CD4-positive, alpha-beta T cell treated with Interferon gamma for 1 hour (primary cell): ENCODE results near the gene ANKRD30A.
"Not testable (repeated sequence)": the region's sequence is repeated elsewhere in the genome, so short reads cannot be mapped to it uniquely, and the experiment has no call there.

Source experiments
- DNase-seq: peaks from one replicate; pipeline ENCODE4 v3.0.0-alpha.2; 2020

The ANKRD30A gene, protein sequence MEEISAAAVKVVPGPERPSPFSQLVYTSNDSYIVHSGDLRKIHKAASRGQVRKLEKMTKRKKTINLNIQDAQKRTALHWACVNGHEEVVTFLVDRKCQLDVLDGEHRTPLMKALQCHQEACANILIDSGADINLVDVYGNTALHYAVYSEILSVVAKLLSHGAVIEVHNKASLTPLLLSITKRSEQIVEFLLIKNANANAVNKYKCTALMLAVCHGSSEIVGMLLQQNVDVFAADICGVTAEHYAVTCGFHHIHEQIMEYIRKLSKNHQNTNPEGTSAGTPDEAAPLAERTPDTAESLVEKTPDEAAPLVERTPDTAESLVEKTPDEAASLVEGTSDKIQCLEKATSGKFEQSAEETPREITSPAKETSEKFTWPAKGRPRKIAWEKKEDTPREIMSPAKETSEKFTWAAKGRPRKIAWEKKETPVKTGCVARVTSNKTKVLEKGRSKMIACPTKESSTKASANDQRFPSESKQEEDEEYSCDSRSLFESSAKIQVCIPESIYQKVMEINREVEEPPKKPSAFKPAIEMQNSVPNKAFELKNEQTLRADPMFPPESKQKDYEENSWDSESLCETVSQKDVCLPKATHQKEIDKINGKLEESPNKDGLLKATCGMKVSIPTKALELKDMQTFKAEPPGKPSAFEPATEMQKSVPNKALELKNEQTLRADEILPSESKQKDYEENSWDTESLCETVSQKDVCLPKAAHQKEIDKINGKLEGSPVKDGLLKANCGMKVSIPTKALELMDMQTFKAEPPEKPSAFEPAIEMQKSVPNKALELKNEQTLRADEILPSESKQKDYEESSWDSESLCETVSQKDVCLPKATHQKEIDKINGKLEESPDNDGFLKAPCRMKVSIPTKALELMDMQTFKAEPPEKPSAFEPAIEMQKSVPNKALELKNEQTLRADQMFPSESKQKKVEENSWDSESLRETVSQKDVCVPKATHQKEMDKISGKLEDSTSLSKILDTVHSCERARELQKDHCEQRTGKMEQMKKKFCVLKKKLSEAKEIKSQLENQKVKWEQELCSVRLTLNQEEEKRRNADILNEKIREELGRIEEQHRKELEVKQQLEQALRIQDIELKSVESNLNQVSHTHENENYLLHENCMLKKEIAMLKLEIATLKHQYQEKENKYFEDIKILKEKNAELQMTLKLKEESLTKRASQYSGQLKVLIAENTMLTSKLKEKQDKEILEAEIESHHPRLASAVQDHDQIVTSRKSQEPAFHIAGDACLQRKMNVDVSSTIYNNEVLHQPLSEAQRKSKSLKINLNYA (N-terminal part only)

DNA sequence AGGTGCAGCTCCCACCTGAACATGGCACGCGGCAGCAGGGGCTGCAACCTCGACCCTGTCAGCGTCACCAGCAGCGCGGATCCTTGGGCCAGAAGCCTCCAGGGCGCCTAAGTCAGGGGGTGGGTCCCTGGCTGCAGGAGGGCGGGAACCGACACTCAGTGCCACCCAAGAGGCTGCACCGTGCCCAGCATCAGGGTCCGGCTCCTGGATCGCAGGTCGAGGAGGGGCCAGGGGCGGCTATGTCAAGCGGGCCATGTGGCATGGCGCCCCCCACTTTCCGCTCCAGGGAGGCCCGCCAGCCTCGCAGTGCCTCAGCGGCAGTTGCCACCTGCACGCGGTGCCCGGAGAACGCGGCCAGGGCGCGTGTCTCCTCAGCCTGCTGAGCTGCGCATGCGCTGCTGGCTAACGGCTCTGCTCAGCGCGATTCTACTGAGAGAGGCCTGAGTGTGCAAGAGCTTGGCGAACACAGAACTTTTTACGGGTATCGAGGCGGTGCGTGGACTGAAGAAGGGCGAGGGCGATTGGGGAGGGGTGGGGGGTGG, at the start of gene ANKRD30A:
TSS of gene ANKRD30A (plus strand) at position 408 of the 542 bp plus-strand sequence. CDS start 190 bp downstream, outside the sequence.
- no peak for DNase-seq

DNA sequence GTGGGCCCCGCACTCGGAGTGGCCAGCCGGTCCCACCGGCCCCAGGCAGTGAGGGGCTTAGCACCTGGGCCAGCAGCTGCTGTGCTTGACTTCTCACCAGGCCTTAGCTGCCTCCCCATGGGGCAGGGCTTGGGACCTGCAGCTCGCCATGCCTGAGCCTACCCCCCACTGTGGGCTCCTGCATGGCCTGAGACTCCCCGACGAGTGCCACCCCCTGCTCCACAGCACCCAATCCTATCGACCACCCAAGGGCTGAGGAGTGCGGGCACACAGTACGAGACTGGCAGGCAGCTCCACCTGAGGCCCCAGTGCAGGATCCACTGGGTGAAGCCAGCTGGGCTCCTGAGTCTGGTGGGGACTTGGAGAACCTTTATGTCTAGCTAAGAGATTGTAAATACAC, 49.3 kb upstream of the ANKRD30A start:
- not testable (repeated sequence) for DNase-seq

DNA sequence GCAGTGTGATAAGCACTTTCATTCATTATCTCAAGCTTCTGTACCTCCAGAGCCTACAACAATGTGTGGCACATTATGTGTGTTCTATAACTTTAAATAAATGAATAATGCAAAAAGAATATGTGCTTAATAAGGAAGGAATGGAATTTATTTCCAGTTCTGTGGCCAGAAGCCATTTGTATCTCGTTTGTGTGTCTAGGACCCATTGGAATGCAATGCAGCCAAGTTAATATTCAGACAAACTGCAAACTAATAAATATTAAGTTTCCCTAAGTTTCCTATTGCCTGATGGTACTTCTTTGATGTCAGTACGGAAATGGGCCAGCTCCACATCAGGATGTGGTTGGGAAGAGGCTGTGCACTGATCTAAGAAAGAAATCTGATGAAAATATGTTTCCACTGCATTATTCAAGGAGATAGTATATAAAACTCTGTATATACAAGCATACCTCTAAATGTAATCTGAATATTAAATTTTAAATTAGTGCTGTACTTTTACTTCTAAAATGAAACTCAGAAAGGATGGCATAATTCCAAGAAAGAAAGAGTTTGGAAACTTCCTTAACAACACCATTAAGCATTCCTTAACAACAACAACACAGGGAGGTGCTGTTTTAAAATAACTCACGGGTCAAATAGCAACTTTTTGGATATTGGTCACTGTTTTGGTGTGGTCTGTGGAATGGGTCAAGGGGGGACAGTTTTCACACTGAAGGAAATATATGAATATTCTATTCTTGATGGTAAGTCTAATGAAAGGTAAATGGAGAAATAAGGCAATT, 29.4 kb upstream of the ANKRD30A start:
- no peak for DNase-seq

DNA sequence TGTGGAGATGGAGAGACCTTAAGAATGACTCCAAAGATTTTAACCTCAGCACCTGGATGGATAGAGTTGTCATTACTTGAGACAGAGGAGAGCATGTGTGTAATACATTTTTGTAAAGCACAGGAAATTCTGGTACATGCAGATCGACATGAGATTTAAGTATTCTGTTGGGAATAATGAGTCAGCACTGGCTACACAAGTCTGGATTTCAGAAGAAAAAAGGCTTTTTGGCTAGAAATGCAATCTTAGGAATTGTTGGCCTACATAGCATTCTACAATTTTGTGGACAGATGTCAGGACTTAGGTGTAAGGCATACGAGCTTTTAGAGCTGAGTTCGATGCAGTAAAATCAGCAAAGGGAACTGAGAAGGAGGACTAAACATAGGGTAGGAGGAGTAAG, 24.1 kb upstream of the ANKRD30A start:
- DNase-seq = no peak

DNA sequence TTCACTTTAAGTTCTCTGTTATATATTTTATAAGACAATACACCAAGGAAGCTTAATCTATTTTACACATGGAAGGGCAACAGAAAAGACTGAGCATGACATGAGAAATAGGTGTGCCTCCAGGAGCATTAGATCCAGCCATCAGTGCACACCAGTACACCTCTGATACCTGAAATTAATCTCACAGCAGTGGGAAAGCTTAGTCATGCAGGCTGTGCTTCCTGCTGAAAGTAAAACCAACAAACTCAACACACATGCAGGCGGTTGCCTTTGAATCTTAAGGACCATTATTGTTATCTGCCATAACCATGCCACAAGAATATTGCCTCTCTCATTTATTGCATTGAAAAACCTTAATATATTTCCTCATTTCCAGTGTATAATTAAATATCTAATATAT, 16.4 kb upstream of the ANKRD30A start:
- DNase-seq = no peak

DNA sequence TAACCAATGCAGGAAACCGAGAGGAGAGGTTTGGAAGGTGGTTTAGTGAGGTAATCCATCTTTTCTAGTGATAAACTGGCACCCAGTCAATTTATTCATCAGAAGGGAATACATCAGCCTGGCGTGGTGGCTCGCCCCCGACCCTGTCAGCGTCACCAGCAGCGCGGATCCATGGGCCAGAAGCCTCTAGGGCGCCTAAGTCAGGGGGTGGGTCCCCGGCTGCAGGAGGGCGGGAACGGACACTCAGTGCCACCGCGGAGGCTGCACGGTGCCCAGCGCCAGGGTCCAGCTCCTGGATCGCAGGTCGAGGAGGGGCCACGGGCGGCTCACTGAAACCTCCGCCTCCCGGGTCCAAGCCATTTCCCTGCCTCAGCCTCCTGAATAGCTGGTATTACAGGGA, 866 bp upstream of the ANKRD30A start:
- DNase-seq = no peak

DNA sequence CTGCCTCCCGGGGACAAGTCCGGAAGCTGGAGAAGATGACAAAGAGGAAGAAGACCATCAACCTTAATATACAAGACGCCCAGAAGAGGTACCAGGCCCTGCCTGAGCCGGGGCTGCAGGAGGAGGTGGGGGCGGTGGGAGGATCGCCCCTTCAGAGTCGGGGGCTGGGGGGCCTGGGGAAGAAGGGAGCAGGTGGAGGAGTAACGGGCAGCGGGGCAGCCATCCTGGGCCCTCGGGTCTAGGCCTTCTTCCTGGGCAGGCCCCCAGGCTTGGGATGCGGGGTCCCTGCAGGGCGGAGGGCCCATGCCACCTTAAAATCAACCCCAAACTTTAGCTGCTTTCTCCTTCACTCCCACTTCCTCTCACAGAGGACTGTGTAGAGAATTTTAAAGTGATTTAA, 523 bp downstream of the ANKRD30A start:
- no peak for DNase-seq

DNA sequence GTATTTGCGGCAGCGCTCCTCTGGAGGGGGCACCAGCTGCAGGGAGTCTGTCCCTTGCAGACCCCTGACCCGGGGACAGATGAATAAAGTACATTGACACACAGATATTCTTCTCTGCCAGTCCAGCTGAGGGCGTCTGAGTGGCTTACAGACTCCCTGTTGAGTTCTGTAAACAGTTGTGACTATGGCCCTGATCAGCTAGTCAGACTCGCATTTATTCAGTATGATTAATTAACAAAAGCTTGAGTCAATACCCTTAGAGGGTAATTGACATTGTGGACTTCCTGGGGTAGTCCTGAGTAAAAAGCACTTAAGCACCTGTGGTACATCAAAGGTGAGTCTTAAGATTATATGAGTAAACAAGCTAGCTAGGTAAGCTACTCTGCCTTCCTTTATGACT, 21.0 kb downstream of the ANKRD30A start:
- no peak for DNase-seq

DNA sequence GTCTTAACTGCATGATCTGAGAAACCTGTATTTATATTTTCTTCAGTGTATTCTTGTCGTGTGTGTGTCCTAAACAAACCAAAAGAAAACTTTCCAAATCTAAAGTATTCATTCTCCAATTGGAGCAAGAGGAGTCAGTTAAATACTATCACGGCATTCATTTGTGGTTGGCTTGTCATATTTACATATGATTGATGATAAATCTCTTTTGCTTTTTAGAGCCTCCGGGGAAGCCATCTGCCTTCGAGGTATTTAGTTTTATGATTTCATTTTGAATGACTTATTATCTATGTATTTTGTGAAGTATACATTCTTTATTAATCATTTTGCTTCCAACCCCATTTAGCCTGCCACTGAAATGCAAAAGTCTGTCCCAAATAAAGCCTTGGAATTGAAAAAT, 37.0 kb downstream of the ANKRD30A start:
- DNase-seq = not testable (repeated sequence)

DNA sequence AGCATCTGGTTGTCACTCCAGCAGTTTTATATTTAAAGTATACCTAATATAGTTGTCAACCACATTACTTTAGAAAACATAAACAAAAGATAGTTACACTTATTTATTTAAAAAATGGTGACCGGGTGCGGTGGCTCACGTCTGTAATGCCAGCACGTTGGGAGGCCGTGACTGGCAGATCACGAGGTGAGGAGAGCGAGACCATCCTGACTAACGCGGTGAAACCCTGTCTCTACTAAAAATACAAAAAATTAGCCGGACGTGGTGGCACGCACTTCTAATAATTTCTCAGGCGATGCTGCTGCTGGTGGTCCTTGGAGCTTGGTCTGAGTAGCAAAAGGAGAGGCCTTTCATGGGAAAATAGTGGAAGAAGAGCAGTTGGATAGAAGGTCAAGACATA, 46.5 kb downstream of the ANKRD30A start:
- DNase-seq = not testable (repeated sequence)

DNA sequence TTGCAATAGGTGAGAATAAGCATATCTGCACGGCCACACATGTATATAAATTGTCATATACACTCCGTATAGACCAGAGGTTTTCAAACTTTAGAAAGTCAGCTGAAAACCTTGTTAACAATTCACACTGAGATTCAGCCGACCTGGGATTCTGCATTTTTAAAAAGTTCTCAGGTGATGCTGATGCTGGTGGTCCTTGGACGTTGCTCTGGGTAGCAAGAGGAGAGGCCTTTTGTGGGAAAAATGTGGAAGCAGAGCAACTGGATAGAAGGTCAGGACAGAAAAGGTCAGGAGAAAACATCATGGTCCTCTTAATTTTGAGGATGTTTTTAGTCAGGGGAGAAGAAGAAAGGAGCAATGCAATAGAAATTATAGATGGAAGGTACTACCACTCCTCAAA, 52.9 kb downstream of the ANKRD30A start:
- DNase-seq = not testable (repeated sequence)

DNA sequence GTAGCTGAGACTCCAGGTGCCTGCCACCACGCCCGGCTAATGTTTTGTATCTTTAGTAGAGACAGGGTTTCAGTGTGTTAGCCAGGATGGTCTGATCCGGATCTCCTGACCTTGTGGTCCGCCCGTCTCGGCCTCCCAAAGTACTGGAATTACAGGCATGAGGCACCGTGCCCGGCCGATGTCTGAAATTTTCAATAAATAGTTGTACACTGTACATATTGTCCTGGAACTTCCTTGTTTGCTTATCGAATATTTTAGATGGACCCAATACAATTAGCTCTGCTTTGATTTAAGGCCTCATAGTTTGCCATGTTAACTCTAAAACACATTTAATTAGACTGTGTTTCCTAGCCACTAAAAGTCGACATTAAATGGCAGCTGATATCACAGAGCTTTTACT, 57.3 kb downstream of the ANKRD30A start:
- not testable (repeated sequence) for DNase-seq

DNA sequence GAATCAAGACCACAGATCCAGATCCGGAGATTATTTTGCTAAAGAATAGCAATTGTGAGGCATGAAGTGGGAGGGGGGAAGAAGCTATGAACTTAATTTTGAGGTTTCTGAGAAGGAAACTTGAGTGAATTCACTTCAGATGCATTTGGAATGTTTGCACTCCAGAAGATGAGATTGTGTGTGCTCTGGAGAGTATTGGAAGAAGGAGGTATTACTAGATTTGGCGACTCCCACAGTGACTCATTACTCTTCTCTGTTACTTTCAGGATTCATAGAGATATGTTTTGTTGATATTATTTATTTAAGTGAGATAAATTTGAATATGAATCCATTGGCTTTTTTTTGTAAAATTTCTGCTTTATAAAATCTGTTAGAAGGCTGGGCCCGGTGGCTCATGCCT, 80.7 kb downstream of the ANKRD30A start:
- DNase-seq = no peak

DNA sequence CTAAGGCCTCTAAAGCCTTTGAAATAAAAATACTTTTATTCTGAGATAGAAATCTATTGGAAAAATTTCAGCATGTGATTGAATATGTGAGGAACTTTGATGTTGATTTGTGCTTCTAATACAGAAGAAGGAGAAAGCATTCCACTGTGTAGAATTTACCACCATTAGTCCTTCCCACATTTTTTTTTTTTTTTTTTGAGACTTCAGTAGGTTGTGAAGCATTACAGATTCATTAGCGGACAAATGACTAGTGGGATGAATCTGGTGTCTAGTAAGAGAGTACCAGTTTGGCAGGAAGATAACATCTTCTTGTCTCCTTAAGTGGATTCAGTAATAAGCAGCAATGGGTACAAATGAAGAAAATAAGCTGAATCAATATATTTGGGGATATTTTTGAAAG, 95.5 kb downstream of the ANKRD30A start:
- no peak for DNase-seq

DNA sequence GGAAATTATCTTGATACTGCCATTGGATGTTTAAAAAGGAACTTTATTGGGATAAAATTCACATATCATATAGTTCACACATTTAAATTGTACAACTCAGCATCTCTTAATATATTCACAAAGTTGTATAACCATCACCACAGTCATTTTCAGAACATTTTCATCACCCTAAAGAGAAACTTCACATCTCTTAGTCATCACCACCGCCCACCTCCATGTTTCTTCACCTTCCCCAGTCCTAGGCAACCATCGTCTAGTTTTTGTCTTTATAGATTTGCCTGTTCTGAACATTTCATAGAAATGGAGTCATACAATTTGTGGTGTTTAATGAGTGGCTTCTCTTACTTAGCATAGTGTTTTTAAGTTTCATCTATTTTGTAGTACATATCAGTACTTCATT, 96.6 kb downstream of the ANKRD30A start:
- DNase-seq = no peak

DNA sequence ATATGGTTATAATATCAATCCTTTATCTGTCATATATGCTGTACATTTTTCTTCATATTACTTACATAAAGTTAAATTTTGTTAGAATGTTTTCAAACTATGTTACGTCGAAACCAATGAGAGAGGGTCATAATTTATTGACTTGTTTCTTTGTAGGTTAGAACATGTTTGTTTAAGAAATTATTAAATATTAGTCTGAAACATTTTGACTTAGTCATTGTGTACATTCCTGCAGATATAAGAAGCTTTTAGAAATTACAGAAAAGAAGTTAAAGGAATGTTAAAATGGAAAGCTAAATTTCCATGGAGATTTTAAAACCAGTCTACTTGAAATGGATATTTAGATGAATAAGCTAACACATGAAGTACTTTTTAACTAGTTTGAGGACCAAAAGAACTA, 99.8 kb downstream of the ANKRD30A start:
- DNase-seq = no peak

DNA sequence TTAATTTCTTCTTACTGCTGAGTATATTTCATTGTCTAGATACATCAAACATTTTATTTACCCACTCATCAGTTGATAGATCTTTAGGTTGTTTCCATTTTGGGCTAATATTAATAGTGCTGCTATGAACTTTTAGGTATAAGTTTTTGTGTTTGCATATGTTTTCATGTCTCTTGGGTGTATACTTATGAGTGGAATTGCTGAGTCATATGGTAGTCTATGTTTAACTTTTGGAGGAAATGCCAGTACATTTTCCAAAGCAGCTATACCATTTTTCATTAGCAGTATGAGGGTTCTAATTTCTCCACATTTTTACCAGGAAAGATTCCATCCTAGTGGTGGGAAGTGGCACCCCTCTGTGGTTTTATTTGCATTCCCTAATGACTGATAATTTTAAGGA, 101.1 kb downstream of the ANKRD30A start:
- DNase-seq = no peak

DNA sequence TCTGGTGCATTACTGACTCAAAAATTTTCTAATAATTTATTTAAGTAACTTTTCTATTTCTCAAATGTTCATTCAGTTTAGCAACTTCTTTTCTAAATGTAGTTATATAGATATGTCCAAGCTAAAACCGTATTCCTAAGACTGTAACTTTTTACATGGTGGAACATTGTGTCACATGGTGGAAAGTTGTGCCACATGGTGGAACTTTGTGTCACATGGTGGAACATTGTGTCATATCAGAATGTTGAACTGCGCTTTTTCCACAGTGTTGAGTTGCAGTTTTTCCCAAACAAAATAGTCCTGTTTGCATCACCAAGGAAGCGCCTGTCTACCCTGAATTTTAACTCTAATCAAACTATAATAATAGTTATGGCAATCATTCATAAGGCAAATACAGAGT, 109.3 kb downstream of the ANKRD30A start:
- no peak for DNase-seq

DNA sequence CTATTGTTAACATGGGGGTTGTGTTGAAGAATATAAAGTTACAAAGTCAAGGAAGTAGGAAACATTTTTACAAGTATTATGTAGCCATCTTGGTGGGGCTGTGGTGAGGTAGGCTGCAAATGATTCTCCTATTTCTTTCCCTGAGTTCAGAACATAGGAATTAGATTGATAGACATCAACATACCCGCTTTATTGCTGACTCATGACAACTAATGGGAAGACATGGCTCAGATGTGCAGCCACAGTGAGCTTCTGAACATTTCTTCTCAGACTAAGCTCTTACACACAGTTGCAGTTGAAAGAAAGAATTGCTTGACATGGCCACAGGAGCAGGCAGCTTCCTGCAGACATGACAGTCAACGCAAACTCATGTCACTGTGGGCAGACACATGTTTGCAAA, 110.7 kb downstream of the ANKRD30A start:
- no peak for DNase-seq

DNA sequence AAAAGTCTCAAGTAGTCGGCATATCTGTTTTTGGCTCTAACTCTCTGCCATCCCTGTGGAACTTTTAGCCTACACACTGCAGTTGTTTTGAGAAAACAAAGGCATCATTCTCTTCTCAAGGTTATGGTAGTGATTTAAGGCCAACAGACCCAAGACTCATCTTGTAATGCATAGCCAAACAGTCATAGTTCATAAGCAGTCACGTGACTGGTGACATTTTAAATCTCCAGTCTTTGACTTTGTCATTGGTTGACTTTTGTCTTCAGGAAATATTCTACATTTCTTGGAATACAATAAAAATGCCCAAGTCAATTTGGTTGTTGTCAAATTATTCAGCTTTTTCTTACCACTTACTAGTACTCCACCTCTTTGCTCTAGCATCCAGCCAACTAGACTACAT, 114.8 kb downstream of the ANKRD30A start:
- DNase-seq = no peak

DNA sequence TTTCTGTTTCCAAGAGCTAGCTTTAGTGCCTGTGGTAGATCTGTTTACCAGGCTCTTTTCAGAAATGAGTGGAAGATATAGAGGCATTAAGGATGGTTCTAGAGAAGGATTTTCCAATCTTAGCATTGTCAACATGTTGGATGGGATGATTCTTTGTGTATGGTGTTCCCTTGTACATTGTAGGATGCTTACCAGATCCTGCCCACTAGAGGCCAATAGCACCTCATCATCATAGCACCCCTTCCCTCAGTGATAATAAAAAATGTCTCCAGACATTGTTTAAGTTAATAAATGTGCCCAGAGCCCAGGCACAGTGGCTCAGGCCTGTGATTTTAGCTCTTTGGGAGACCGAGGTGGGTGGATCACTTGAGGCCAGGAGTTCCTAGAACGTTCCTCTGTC, 121.2 kb downstream of the ANKRD30A start:
- no peak for DNase-seq

DNA sequence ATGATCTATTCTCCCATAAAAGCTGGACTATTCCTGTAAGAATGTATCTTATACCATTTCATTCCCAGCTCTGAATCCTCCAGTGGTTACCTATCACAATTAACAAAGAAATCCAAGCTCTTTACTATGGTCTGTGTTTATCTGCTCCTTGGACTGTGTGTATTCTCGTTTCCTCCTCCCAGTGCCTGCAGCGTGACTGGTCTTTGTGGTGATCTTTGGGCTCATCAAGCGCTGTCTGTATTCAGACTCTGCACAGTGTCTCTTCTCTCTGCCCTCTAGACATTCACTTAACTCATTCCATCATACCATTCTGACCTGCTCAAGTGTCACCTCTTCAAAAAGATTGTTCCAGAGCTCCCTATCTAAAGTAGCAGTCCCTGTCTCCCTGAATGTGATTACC, 130.4 kb downstream of the ANKRD30A start:
- DNase-seq = not testable (repeated sequence)
